IPS-18a (cell line): ENCODE data around the gene ATOSB.
A peak's percentile ranks its signal among the peaks of the same experiment; 100 is the strongest.
"Not testable (repeated sequence)": the region's sequence is repeated elsewhere in the genome, so short reads cannot be mapped to it uniquely, and the experiment has no call there.

Source experiments
- H3K27ac ChIP-seq: one replicate; pipeline ENCODE4 v1.5.1; 2013; ENCODE audit warnings: low read length
- H3K27me3 ChIP-seq: one replicate; pipeline ENCODE4 v1.6.1; 2013; ENCODE audit warnings: mild to moderate bottlenecking, low read length; ENCODE audit not compliant: control insufficient read depth, insufficient read depth
- H3K36me3 ChIP-seq: one replicate; pipeline ENCODE4 v1.6.1; 2013; ENCODE audit warnings: low read depth, low read length; ENCODE audit not compliant: control insufficient read depth
- H3K4me1 ChIP-seq: one replicate; pipeline ENCODE4 v1.6.1; 2013; ENCODE audit warnings: low read depth, low read length; ENCODE audit not compliant: control insufficient read depth
- H3K4me3 ChIP-seq: one replicate; pipeline ENCODE4 v1.5.1; 2013; ENCODE audit warnings: low read length
- H3K9ac ChIP-seq: one replicate; pipeline ENCODE4 v1.6.1; 2013; ENCODE audit warnings: mild to moderate bottlenecking, low read length, moderate library complexity
- H3K9me3 ChIP-seq: one replicate; pipeline ENCODE4 v1.6.1; 2013; ENCODE audit warnings: low read depth, low read length; ENCODE audit not compliant: control insufficient read depth

Gene ATOSB, protein sequence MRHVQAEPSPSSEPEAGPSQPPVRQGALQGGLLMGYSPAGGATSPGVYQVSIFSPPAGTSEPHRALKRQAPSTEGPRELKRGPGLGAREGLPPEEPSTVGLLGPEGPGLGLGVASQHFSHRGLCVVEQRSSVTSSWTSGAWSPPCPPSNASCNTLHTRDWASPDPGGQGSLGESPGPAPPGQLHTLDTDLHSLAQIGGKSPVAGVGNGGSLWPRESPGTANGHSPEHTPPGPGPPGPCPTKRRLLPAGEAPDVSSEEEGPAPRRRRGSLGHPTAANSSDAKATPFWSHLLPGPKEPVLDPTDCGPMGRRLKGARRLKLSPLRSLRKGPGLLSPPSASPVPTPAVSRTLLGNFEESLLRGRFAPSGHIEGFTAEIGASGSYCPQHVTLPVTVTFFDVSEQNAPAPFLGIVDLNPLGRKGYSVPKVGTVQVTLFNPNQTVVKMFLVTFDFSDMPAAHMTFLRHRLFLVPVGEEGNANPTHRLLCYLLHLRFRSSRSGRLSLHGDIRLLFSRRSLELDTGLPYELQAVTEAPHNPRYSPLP

DNA sequence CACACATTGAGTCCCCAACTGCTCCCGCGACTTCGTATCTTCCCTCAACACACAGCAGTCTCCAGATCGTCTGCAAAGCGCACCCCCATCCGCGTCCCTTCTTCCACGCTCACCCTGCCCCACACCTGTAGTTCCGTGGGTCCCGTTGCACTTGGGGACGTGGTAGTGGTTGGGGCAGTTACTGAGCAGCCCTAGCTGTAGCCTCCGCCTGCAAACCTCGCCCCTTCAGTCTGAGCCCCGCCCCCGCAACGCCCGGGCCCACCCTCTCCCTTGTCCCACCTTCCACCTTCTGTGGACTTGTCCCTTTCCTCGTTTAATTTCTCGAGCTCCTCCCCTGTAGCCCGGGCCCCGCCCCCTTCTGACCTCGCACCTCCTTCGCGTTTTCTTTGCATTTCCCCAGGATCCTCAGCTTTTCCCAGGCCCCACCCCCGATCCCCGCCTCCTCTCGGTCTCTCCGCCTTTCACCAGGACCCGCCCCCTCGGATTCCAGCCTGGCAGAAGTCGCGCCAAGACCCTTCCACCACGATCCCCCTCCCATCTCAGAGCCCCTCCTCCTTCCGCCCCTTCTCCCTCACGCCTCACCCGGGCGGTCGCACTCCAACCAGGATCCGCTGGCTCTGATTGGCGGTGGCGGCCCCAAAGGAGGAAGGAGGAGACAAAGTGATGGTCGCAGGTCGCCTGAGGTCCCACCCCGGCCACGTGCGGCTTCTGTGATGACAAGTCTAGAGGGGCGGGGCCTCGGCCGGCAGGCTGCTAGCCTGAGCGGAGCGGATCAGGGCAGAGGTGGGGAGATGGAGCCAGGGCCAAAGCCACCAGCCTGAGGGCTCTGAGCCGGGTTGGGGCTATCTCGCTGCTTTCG, at the start of gene ATOSB:
Gene ATOSB (minus strand): TSS at position 183 of the 859 bp plus-strand sequence. CDS start 7,588 bp downstream, outside the sequence.
- no peaks in the 10 kb centered on the region for H3K36me3 ChIP-seq
- H3K9me3 ChIP-seq = no peaks in the 10 kb centered on the region
- peaks cover 24% of the 10 kb centered on the region for H3K4me1 ChIP-seq
- H3K27me3 ChIP-seq = no peaks in the 10 kb centered on the region
- peak within 1 kb of the TSS; percentile 78 for H3K4me3 ChIP-seq
- peak within 1 kb of the TSS; percentile 55 for H3K9ac ChIP-seq
- peak within 1 kb of the TSS; percentile 34 for H3K27ac ChIP-seq

DNA sequence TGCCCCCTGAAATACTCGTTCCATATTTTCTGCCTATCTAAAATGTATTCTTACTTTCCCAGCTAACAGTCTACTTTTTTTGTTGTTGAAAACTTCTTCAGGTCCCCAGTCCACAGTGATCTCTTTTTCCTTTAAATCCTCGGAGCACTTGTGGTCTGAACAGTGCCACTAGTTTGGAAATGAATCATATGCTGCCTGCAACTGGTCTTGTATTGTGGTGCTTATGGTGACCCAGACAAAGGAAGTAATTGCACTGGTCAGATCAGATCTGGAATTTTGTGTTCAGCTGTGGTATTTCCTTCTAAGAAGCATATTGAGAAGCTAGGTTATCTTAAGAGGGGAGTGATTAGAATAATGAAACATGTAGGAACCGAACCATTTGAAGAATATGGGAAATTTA, 49.0 kb upstream of the ATOSB start:
- Histone ChIP-seq H3K9ac (no peak overlapping the region), H3K4me3 (no peak overlapping the region), H3K4me1 (peaks cover 12% of the 10 kb centered on the region), H3K9me3 (no peaks in the 10 kb centered on the region), H3K36me3 (no peaks in the 10 kb centered on the region), H3K27ac (no peak overlapping the region), H3K27me3 (peaks cover 9% of the 10 kb centered on the region)

DNA sequence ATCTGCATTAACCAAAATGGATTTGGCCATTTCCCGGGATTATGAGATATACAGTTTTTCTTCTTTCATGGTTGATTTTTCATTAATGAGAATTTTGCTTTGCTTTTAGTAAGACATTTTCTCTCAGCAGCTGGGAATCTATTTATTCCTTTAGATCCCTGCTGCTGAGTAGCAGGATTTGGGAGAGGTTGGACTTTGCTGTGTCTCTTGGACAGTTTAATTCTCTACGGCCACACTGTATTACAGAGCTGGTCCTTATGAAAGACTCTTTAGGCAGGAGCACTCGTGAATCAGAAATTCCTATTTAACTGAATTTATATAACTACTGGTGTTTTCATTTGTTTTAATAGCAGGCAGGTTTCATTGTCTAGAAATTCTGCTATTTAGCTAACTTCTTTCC, 47.8 kb upstream of the ATOSB start:
- peak overlapping the region; percentile 95 for H3K4me3 ChIP-seq
- H3K27ac ChIP-seq = no peak overlapping the region
- H3K27me3 ChIP-seq = peaks cover 9% of the 10 kb centered on the region
- no peak overlapping the region for H3K9ac ChIP-seq
- H3K4me1 ChIP-seq = peaks cover 14% of the 10 kb centered on the region
- no peaks in the 10 kb centered on the region for H3K36me3 ChIP-seq
- no peaks in the 10 kb centered on the region for H3K9me3 ChIP-seq

DNA sequence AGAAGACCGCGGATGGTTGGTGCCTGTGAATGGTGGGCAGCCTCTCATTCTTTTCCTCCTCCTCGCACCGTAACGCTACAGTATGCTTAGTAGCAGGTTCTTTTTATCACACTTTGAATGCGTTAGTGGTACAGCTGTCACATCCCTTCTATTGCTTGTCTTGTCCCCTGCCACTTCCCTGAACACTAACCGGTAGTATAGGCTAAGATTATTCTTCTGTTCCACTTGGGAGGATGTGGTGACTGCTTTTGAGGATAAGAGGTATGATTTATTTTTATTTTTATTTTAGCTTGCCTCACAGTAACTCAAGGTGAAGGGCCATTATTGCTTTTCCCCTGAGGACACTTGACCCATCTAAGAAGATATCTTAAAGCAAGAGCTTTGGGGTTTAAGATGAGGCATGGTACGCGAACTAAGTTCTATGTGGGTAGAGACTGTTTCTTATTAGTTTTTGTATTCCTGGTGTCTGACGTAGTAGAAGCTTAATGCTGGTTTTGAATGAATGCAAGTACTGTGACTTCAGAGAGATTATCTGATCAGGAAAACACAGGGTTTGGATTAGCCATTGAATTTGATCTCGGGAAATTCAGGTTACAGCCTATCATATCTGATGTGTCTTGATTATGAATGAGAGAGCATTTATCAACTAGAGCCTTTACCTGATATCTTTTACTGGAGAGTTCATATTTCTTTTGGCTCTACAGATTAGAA, 47.1 kb upstream of the ATOSB start:
- Histone ChIP-seq H3K9me3 (no peaks in the 10 kb centered on the region), H3K27me3 (peaks cover 9% of the 10 kb centered on the region), H3K9ac (peak overlapping the region; percentile 60), H3K36me3 (no peaks in the 10 kb centered on the region), H3K4me1 (peaks cover 19% of the 10 kb centered on the region), H3K27ac (no peak overlapping the region), H3K4me3 (peak overlapping the region; percentile 95)

DNA sequence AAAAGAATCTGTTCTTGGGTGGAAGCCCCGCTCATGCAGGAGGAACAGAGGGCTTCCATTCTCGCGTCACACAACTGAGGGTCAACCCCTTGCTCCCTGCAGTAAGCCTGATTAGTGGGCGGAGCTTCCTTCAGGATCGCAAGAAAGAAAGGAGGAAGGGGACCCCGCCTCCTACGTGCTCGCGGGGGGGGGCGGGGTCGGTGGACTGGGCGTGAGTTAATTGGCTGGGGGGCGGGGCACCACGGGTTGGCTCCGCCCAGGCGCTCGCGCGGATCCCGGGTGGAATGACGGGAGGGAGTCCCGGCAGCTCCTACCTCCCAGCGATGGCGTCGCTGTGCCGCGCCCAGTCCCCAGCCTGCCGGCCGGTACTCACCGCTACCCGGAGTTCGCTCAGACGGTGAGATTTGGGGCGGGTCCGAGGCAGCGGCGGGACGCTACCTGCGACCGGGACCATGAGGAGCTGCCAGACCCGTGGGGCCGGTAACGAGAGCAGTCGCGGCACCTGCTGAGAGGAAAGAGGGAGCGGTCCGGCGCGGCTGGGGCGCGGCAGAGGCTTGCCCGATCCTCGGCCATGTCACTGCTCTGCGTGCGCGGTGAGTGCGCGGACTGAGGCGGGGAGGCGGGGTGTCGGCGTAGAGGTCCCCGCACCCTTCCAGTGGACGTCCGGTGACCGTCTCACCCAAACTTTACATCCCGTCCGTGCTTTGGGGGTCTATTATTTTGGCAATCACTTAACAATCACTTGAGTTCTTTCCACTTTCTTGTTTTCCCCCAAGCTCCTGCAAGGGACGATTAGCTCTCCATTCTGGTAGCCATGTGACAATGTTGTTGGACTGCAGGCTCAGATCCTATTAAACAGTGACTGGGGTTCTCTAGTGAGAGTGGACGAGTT, 46.3 kb upstream of the ATOSB start, which contains the start of gene UNC13B:
Gene UNC13B (plus strand): TSS at position 297 of the 892 bp plus-strand sequence. CDS start 275 bp downstream, at position 572.
- no peaks in the 10 kb centered on the region for H3K9me3 ChIP-seq
- H3K4me3 ChIP-seq = peak within 1 kb of the TSS; percentile 95
- H3K9ac ChIP-seq = peak within 1 kb of the TSS; percentile 60
- H3K36me3 ChIP-seq = no peaks in the 10 kb centered on the region
- peak within 1 kb of the TSS; percentile 73 for H3K27ac ChIP-seq
- H3K27me3 ChIP-seq = peaks cover 9% of the 10 kb centered on the region
- peaks cover 25% of the 10 kb centered on the region for H3K4me1 ChIP-seq

DNA sequence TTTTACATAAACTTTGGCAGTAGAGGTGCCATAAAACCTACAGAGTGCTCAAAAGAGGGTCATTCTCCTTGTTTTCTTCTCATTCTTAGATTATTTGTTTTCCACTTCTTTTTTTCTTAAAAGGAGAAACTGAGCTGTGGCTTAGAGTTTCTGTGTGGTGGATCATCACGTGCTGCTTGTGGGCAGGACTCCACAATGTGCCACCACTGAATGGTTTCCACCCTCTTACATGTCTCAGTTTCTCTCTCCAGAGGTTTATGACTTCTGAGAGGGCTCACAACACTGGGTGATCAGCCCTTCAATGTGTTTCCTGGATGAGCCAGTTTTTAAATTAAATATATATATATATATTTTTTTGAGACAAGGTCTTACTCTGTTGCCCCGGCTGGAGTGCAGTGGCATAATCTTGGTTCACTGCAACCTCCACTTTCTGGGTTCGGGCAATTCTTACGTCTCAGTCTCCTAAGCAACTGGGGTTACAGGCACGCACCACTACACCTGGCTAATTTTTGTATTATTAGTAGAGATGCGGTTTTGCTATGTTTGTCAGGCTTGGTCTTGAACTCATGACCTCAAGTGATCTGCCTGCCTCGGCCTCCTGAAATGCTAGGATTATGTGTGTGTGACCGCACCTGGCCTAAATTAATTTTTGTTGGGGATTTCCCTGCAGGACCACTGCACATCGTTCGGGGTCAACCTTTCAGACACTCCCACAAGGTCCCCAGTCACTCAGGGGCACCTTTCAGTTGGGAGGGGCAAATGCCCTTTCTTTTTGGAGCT, 43.0 kb upstream of the ATOSB start:
- peak overlapping the region; percentile 60 for H3K27ac ChIP-seq

DNA sequence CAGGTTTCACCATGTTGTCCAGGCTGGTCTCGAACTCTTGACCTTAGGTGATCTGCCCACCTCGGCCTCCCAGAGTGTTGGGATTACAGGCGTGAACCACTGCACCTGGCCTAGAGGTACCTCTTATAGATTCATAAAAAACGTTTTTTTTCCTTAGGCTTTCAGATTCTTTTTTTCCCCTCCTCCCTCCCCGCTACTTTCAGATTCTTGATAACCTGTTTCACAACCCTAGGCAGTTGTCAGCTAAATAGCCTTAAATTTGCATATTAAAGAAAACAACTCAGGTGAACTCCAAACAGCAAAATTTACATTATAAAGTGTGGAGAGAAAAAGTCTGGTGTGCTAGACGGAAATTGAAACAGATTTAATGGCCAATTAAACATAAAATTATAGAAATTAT, 42.2 kb upstream of the ATOSB start:
- peaks cover 25% of the 10 kb centered on the region for H3K4me1 ChIP-seq
- H3K4me3 ChIP-seq = peak overlapping the region; percentile 16
- not testable (repeated sequence) for H3K36me3 ChIP-seq, H3K27me3 ChIP-seq, H3K9me3 ChIP-seq
- H3K9ac ChIP-seq = peak overlapping the region; percentile 7
- peak overlapping the region; percentile 60 for H3K27ac ChIP-seq

More for the DNA sequence above, 43.0 kb upstream of the ATOSB start:
- Histone ChIP-seq H3K36me3 (no peaks in the 10 kb centered on the region), H3K27me3 (peaks cover 9% of the 10 kb centered on the region), H3K4me1 (peaks cover 31% of the 10 kb centered on the region), H3K9me3 (no peaks in the 10 kb centered on the region), H3K4me3 (peak overlapping the region; percentile 16), H3K9ac (peak overlapping the region; percentile 7)

DNA sequence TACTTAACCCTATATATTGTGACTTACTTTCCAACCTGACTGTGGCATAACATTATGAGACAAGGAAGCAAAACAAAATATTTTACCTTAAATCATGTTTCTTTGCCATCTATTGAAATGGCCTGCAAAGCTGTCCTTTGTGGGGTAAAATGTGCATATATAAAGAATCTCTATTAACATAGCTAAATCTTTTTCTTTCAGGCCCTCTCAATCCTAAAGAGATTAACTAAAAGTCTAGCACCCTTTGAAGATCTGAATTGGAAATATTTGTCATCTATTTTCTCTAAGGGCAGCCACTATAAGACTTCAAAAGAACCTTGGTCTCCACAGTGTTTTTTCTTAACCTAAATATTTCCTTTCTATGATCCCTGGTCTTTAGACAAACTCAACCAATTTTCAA, 41.1 kb upstream of the ATOSB start:
- Histone ChIP-seq H3K27me3 (no peaks in the 10 kb centered on the region), H3K9me3 (no peaks in the 10 kb centered on the region), H3K4me1 (peaks cover 23% of the 10 kb centered on the region), H3K4me3 (peak overlapping the region; percentile 9), H3K27ac (no peak overlapping the region), H3K36me3 (no peaks in the 10 kb centered on the region), H3K9ac (no peak overlapping the region)

DNA sequence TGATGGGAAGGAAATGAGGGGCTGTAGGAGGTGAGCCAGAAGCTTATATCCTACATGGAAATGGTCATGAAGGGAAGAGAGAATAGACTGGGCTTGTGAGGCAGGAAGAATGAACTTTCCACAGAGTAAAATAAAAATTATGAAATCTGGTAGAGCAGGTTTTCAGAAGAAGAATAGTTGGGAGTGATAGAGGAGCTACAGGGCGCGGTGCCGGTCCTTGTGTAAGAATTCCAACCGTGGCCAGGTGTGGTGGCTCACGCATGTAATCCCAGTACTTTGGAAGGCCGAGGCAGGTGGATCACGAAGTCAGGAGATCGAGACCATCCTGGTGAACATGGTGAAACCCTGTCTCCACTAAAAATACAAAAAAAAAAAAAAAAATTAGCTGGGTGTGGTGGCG, 37.3 kb upstream of the ATOSB start:
- peaks cover 19% of the 10 kb centered on the region for H3K9me3 ChIP-seq
- H3K27ac ChIP-seq = no peak overlapping the region
- H3K4me3 ChIP-seq = no peak overlapping the region
- no peaks in the 10 kb centered on the region for H3K36me3 ChIP-seq
- H3K9ac ChIP-seq = no peak overlapping the region
- no peaks in the 10 kb centered on the region for H3K27me3 ChIP-seq
- H3K4me1 ChIP-seq = peaks cover 12% of the 10 kb centered on the region
